Kidney tubule cell (primary cell): ENCODE results near the gene MLXIP.
A peak's percentile ranks its signal among the peaks of the same experiment; 100 is the strongest.
"Not testable (repeated sequence)": the region's sequence is repeated elsewhere in the genome, so short reads cannot be mapped to it uniquely, and the experiment has no call there.

Source experiments
- DNase-seq: peaks from one replicate; pipeline ENCODE4 v3.0.0-alpha.2; 2018; ENCODE audit warnings: low spot score

The MLXIP gene

GRCh38 chr12:122078141-122079032, at the start of gene MLXIP:
TSS of gene MLXIP (plus strand) at chr12:122078756. CDS start at chr12:122078854, 98 bp downstream.
- peak; percentile 96 for DNase-seq

- DNase-seq: peak; percentile 54
Observed at GRCh38 chr12:122028905-122029560, 49.5 kb upstream of the MLXIP start.

GRCh38 chr12:122029620-122030423, 48.7 kb upstream of the MLXIP start:
- peak; percentile 65 for DNase-seq

GRCh38 chr12:122030424-122031035, 48.0 kb upstream of the MLXIP start:
- no peak for DNase-seq

- DNase-seq: peak; percentile 42
Observed at GRCh38 chr12:122031342-122032216, 47.0 kb upstream of the MLXIP start.

- DNase-seq: no peak
Observed at GRCh38 chr12:122032580-122032979, 46.0 kb upstream of the MLXIP start.

GRCh38 chr12:122035292-122035691, 43.3 kb upstream of the MLXIP start:
- peak; percentile 43 for DNase-seq

GRCh38 chr12:122036153-122036552, 42.4 kb upstream of the MLXIP start:
- DNase-seq: no peak

- DNase-seq: peak; percentile 95
Observed at GRCh38 chr12:122040579-122041386, 37.8 kb upstream of the MLXIP start.

GRCh38 chr12:122041458-122041857, 37.1 kb upstream of the MLXIP start:
- not testable (repeated sequence) for DNase-seq

- peak; percentile 66 for DNase-seq
Observed at GRCh38 chr12:122042910-122043309, 35.6 kb upstream of the MLXIP start.

- DNase-seq: no peak
Observed at GRCh38 chr12:122043476-122043875, 35.1 kb upstream of the MLXIP start.

GRCh38 chr12:122045262-122045661, 33.3 kb upstream of the MLXIP start:
- DNase-seq: no peak

GRCh38 chr12:122046145-122046544, 32.4 kb upstream of the MLXIP start:
- no peak for DNase-seq

- no peak for DNase-seq
Observed at GRCh38 chr12:122048151-122048550, 30.4 kb upstream of the MLXIP start.

GRCh38 chr12:122049827-122050226, 28.7 kb upstream of the MLXIP start:
- no peak for DNase-seq

GRCh38 chr12:122050706-122051105, 27.9 kb upstream of the MLXIP start:
- no peak for DNase-seq

GRCh38 chr12:122051231-122051876, 27.2 kb upstream of the MLXIP start:
- peak; percentile 23 for DNase-seq

- no peak for DNase-seq
Observed at GRCh38 chr12:122052285-122052684, 26.3 kb upstream of the MLXIP start.
